MM.1S (cell line): ENCODE measurements around the gene PPAN.

ENCODE experiments used
- EZH2 ChIP-seq: fragments of 300-600 bp; sonication (generic); optimal IDR thresholded peaks from 2 replicates; pipeline ENCODE3; 2017; ENCODE audit warnings: low read depth, mild to moderate bottlenecking, antibody characterized with exemption, low read length, mixed read lengths
- TF ChIP-seq, protein P1 (sequence below): fragments of 300-600 bp; sonication (generic); IDR thresholded peaks from 2 replicates; pipeline ENCODE4 v1.5.1; 2016; ENCODE audit warnings: antibody characterized with exemption, low read length, mixed read lengths

DNA sequence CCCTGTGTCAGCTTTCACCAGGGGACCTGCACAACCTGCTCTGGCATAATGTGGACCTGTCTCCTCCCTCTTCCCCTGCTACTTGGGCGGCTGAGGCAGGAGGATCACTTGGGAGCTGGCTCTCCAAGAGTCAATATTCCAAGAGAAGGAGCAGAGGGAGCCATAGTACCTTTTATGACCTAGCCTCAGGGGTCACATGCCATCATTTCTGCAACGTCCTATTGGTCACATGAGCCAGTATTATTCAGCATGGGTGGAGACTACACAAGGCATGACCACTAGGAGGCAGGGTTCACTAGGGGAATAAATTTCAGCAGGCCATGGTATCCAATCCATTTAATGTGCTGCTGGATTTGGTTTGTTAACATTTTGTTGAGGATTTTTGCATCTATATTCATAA, 32.0 kb upstream of the PPAN start:
- TF ChIP-seq, protein P1, sequence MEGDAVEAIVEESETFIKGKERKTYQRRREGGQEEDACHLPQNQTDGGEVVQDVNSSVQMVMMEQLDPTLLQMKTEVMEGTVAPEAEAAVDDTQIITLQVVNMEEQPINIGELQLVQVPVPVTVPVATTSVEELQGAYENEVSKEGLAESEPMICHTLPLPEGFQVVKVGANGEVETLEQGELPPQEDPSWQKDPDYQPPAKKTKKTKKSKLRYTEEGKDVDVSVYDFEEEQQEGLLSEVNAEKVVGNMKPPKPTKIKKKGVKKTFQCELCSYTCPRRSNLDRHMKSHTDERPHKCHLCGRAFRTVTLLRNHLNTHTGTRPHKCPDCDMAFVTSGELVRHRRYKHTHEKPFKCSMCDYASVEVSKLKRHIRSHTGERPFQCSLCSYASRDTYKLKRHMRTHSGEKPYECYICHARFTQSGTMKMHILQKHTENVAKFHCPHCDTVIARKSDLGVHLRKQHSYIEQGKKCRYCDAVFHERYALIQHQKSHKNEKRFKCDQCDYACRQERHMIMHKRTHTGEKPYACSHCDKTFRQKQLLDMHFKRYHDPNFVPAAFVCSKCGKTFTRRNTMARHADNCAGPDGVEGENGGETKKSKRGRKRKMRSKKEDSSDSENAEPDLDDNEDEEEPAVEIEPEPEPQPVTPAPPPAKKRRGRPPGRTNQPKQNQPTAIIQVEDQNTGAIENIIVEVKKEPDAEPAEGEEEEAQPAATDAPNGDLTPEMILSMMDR: peak; percentile 42
- no peak for TF ChIP-seq EZH2
